LNCAP (cell line): ENCODE data around the gene ATP6V0E2.

ENCODE experiments used
- TF ChIP-seq, protein P1 (sequence below): fragments of 450-650 bp; IDR thresholded peaks from 2 replicates; pipeline ENCODE4 v1.5.1; 2017; ENCODE audit warnings: mild to moderate bottlenecking

Gene ATP6V0E2

DNA sequence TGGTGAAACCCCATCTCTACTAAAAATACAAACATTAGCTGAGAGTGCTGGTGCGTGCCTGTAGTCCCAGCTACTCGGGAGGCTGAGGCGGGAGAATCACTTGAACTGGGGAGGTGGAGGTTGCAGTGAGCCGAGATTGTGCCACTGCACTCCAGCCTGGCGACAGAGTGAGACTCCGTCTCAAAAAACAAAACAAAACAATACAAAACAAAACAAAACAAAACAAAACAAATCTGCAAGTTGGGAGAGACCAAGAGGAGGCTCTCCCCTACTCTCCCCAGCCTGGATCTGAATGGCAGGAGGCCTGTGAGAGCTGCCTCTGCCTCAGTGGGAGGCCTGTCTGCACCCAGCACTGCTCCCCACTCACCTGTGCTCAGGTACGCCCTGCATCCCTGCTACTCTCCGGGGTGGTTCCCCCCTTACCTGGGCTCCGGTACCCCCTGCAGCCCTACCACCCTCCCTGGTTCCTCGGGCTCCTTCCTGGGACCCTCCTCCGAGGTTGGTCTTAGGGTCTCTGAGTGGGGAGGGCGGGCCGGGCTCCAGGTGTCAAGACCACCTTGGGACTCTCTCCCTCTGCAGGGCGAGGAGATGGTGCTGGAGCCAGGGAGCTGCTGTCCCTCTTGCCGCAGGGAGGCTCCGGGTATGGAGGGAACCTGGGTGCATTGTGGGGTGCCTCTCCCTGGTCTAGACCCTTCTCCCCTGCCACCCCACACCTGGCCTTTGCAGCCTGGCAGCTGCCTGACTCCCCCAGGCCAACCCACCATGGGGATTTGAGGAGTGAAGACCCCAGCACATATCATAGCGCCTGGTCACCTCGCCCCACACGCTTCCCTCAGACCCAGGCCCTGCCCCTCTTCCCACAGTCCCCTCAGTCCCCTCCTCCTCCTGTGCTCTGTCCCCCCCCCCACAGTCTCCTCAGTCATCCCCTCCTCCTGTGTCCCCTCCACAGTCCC is 45.1 kb upstream of the ATP6V0E2 start:
- TF ChIP-seq, protein P1, sequence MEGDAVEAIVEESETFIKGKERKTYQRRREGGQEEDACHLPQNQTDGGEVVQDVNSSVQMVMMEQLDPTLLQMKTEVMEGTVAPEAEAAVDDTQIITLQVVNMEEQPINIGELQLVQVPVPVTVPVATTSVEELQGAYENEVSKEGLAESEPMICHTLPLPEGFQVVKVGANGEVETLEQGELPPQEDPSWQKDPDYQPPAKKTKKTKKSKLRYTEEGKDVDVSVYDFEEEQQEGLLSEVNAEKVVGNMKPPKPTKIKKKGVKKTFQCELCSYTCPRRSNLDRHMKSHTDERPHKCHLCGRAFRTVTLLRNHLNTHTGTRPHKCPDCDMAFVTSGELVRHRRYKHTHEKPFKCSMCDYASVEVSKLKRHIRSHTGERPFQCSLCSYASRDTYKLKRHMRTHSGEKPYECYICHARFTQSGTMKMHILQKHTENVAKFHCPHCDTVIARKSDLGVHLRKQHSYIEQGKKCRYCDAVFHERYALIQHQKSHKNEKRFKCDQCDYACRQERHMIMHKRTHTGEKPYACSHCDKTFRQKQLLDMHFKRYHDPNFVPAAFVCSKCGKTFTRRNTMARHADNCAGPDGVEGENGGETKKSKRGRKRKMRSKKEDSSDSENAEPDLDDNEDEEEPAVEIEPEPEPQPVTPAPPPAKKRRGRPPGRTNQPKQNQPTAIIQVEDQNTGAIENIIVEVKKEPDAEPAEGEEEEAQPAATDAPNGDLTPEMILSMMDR: no peak

DNA sequence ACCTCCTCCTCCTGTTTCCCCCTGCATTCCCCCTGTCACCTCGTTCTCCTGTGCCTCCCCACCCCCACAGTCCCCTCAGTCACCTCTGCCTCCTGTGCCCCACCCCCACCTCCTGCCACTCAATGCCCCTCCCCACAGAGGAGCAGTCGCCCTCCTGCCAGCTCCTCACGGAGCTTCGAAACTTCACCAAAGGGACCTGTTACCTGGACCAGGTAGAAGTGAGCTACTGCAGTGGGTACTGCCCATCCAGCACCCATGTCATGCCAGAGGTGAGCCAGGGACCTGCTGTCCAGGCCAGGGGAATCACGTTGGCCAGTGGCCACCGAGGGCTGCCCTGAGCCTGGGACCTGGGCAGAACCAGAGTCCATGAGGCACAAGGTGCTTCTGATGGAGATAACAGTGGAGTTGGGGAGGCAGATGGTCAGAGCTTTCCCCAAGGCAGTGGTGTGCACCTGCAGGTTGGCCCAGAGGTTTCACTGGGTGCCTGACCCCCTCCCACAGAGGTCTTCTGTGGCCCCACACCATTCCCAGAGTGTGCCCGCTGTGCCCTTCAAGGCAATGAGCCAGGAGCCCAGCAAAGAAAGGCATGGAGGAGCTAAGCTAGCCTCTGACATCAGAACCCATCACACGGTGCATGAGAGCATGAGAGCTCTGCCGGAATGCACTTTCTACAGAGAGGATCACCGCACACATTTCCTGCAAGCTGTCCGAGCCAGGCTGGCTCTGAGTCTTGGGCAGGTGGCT is 42.6 kb upstream of the ATP6V0E2 start:
- TF ChIP-seq, protein P1: no peak

DNA sequence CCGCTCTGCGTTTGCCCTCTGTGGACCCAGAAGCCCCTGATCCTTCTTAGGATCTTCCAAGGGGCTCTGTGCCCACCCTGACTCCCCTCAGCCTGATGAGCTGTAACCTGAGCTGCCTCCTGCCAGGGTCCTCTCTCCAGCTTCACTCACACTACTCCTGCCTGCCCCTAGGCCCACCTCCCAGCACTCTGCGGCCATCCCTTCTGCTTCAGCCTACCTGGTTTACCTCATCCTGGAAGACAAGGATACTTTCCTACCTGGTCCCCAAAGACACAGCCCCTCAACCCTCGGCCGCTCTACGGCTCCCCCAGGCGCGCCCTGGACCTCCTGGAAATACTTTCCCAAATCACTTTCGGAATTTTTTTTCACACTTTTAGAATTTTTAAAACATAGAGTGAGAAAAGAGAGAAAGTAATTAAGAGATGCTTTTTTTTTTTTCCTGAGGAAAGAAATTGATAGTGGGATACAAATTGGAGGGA is 42.0 kb upstream of the ATP6V0E2 start:
- TF ChIP-seq, protein P1: no peak

DNA sequence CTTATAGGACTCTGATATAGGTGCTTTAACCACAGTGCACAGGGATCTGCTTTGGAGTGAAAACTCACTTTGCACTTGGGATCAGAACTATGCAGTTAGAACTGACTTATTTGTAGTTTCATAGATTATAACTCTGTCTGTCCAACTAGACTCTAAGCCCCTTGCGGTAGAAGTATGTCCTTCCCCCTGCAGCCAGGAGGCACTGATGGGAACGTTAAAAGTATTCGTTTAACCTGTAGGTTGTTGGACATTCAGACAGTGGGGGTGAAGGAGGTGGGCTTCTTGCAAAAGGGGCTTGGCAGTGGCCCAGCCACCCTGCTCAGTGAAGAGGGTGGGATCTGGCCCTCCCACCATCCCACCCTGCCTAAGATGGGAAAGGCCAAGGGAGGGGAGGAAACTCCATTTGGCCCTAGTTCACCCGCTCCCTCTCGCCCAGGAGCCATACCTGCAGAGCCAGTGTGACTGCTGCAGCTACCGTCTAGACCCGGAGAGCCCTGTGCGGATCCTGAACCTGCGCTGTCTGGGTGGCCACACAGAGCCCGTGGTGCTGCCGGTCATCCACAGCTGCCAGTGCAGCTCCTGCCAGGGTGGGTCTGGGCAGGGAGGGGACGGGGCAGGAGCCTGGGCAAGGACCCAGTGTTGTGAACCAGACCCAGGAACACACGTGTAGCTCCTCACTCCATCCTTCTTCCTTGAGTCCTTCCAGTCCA is 41.3 kb upstream of the ATP6V0E2 start:
- TF ChIP-seq, protein P1: no peak

DNA sequence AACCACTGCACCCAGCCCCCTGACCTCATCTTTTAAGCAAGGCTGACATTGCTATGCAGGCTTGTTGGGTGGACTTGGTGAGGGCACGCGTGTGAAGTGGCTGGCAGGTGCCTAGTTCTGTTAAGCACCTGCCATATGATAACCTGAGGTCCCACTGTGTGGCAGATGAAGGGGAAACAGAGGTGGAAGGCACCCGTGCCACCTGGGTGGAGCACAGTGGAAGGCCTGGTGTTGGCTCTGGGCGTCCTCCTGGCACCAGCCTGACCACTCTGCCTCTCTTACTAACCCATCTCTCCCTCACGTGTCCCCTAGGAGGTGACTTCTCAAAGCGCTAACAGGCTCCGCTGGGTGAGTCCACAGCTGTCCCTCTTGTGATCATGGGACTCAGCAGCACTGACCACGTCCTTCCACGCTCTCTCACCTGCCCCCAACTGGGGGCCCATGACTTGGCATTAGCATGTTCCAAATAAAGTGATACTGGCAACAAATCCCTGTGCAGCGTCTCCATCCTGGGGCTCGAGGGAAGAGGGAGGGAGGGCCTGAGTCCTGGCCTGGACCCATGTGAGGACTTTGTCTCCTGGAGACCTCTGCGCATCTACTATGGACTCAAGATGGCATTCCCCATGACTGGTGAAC is 40.2 kb upstream of the ATP6V0E2 start:
- TF ChIP-seq, protein P1: no peak

DNA sequence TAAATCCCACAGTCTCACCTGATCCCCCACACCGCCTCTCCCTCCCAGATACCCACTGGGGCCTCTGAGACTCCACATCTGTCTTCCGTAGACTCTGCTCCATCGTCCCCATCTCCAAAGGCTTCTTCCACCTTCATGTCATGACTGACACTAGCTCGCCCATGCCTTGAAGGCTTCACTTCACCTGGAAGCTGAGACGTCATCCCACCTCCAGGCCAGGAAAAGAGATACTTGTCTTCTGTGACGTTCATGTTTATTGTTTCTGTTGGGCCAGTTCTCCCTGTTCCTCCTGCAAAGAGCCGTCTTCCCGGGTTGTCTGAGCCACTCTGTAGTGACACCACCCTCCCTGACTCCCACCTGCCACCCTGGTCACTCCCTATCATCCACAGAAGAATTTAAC is 39.2 kb upstream of the ATP6V0E2 start:
- TF ChIP-seq, protein P1: no peak

DNA sequence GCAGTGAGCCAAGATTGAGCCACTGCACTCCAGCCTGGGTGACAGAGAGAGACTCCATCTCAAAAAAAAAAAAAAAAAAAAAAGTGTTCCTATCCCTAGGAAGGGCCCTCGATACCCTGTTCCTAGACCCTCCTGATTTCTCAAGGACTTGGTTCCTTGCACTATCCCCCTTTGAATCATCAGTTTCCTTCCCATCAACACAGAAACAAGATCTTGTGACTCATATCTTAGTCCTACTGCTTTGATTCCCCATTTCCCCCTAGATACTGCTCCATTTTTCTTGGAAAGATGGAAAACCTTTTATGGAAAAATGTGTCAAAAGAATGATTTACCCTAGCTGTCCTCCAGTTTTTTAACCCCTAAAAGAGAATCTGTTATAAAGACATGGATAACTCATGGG is 37.3 kb upstream of the ATP6V0E2 start:
- TF ChIP-seq, protein P1: no peak
